Keratinocyte (primary cell): ENCODE data around the gene SALL4. TPM values are rescaled to one million over a fixed set of nuclear protein-coding genes. Genes with fewer than 3 reads are reported as not detected.
"Not testable (repeated sequence)": the region's sequence is repeated elsewhere in the genome, so short reads cannot be mapped to it uniquely, and the experiment has no call there.

ENCODE experiments used
- DNase-seq: peaks from one replicate; pipeline ENCODE4 v3.0.0-alpha.2; 2011; ENCODE audit warnings: low read depth, missing footprints, low spot score
- FAIRE-seq: peaks from 2 replicates; lab custom pipeline; 2011; peaks lifted over from hg19 to GRCh38; lab: Jason Lieb, UNC
- H2AFZ ChIP-seq: 2 replicates; pipeline ENCODE4 v1.6.0; 2012; ENCODE audit warnings: low read length, control low read depth, inconsistent platforms; ENCODE audit not compliant: control insufficient read depth
- H3K27ac ChIP-seq: 2 replicates; pipeline ENCODE4 v1.5.1; 2011; ENCODE audit warnings: low read length; ENCODE audit not compliant: control insufficient read depth, insufficient read depth
- H3K27me3 ChIP-seq: 3 replicates; pipeline ENCODE4 v1.6.0; 2011; ENCODE audit warnings: low read length; ENCODE audit not compliant: control insufficient read depth, insufficient read depth; ENCODE audit errors: extremely low read depth
- H3K36me3 ChIP-seq, 2 experiments: 2 replicates in 1 of 2; 3 replicates in 1 of 2; pipeline ENCODE4 v1.5.1; 2011; ENCODE audit warnings: low read length in 2 of 2, mild to moderate bottlenecking in 1 of 2; ENCODE audit not compliant: control insufficient read depth in 2 of 2, insufficient read depth in 2 of 2; ENCODE audit errors: extremely low read depth in 1 of 2
- H3K4me1 ChIP-seq: 3 replicates; pipeline ENCODE4 v1.5.1; 2011; ENCODE audit warnings: low read length; ENCODE audit not compliant: control insufficient read depth, insufficient read depth; ENCODE audit errors: extremely low read depth
- H3K4me2 ChIP-seq: 3 replicates; pipeline ENCODE4 v1.6.0; 2011; ENCODE audit warnings: low read depth, low read length; ENCODE audit not compliant: control insufficient read depth, insufficient read depth; ENCODE audit errors: extremely low read depth
- H3K4me3 ChIP-seq, 3 experiments: fragments of 200-600 bp in 1 of 3; sonication (generic) in 1 of 3; 2 replicates in 2 of 3; 3 replicates in 1 of 3; pipeline ENCODE4 v1.5.1; 2011 to 2016; ENCODE audit warnings: low read length in 3 of 3, mild to moderate bottlenecking in 3 of 3, control low read depth in 2 of 3, inconsistent platforms in 1 of 3, low read depth in 1 of 3, mixed read lengths in 1 of 3, mixed run types in 1 of 3, moderate library complexity in 1 of 3; ENCODE audit not compliant: control insufficient read depth in 2 of 3, insufficient read depth in 2 of 3; ENCODE audit errors: extremely low read depth in 1 of 3
- H3K79me2 ChIP-seq: 2 replicates; pipeline ENCODE4 v1.6.0; 2012; ENCODE audit warnings: low read length; ENCODE audit not compliant: control insufficient read depth, insufficient read depth
- H3K9ac ChIP-seq: 3 replicates; pipeline ENCODE4 v1.6.0; 2011; ENCODE audit warnings: low read length; ENCODE audit not compliant: control insufficient read depth, insufficient read depth; ENCODE audit errors: extremely low read depth
- H3K9me1 ChIP-seq: 3 replicates; pipeline ENCODE4 v1.6.0; 2011; ENCODE audit warnings: low read length; ENCODE audit not compliant: control insufficient read depth, insufficient read depth; ENCODE audit errors: extremely low read depth
- H3K9me3 ChIP-seq: 2 replicates; pipeline ENCODE4 v1.5.1; 2012; ENCODE audit warnings: low read depth, low read length; ENCODE audit not compliant: control insufficient read depth
- H4K20me1 ChIP-seq: 3 replicates; pipeline ENCODE4 v1.6.0; 2011; ENCODE audit warnings: low read length; ENCODE audit not compliant: control insufficient read depth, insufficient read depth; ENCODE audit errors: extremely low read depth
- CTCF ChIP-seq, 3 experiments: IDR thresholded peaks in 1 of 3; conservative IDR thresholded peaks in 1 of 3; optimal IDR thresholded peaks in 1 of 3; 2 replicates in 2 of 3; 3 replicates in 1 of 3; pipeline versions ENCODE3 to v1.5.1; 2011; ENCODE audit warnings: low read length in 3 of 3, mild to moderate bottlenecking in 3 of 3, moderate library complexity in 2 of 3, control low read depth in 1 of 3, inconsistent platforms in 1 of 3; ENCODE audit not compliant: insufficient read depth in 2 of 3; ENCODE audit errors: extremely low read depth in 1 of 3
- EZH2 ChIP-seq: IDR thresholded peaks from one replicate; pipeline ENCODE4 v1.6.1; 2012; ENCODE audit warnings: inconsistent platforms, mild to moderate bottlenecking, low read length, moderate library complexity
- dilution Hi-C: fragments of 300-500 bp; cut with MboI; formaldehyde crosslinking; loops from one replicate; pipeline ENCODE4 v1.7.0; 2020; ENCODE audit warnings: low sequenced_read_pairs; ENCODE audit not compliant: extremely low pct_ligation_motif_present
- polyA plus RNA-seq, 5 experiments: library from polyadenylated mRNA; depleted of rRNA in 3 of 5; stranded (reverse) in 3 of 5; stranded (forward) in 1 of 5; unstranded in 1 of 5; fragments of >200 nt; gene quantifications; 1 replicate in 1 of 5; 2 replicates in 3 of 5; 3 replicates in 1 of 5; pipeline versions ENCODE4 v1.2.1 to v1.2.3, GENCODE V29; 2011 to 2012; ENCODE audit warnings: missing spikeins in 2 of 5, low read depth in 1 of 5, low replicate concordance in 1 of 5

Gene SALL4
- polyA plus RNA-seq, 1 donor (not counting 4 experiments of a cell fraction or from before 2014, with no cell fraction given) = 0.04 TPM

- no peak overlapping the region for H3K4me3 ChIP-seq
- no peaks in the 10 kb centered on the region for H3K9me1 ChIP-seq
- no peak overlapping the region for H3K9ac ChIP-seq
- dilution Hi-C loops = no loop called here
- no peaks in the 10 kb centered on the region for H3K27me3 ChIP-seq
- TF ChIP-seq CTCF (optimal IDR thresholded peaks at IDR 0.05 in 1 of 3, IDR thresholded peaks at IDR 0.05 in 1 of 3, conservative IDR thresholded peaks at IDR 0.05 in 1 of 3; ENCODE audit: extremely low read depth in 1 of 3, insufficient read depth in 2 of 3, low read length in 3 of 3) (no peak), EZH2 (no peak)
- H3K27ac ChIP-seq = no peak overlapping the region
- FAIRE-seq (no peak), DNase-seq (no peak)
- H3K79me2 ChIP-seq = no peaks in the 10 kb centered on the region
- no peak overlapping the region for H2AFZ ChIP-seq
- no peak overlapping the region for H3K4me2 ChIP-seq
- no peaks in the 10 kb centered on the region for H3K36me3 ChIP-seq
- H3K4me1 ChIP-seq = peaks cover 7% of the 10 kb centered on the region
- H4K20me1 ChIP-seq = no peaks in the 10 kb centered on the region
- H3K9me3 ChIP-seq = no peaks in the 10 kb centered on the region
Measured at GRCh38 chr20:51740838-51741237, 61.5 kb downstream of the SALL4 start.

- H3K27ac ChIP-seq, DNase-seq, H3K9ac ChIP-seq, H2AFZ ChIP-seq, H3K4me3 ChIP-seq, H3K4me1 ChIP-seq, dilution Hi-C loops, H3K79me2 ChIP-seq, H3K36me3 ChIP-seq, H3K9me1 ChIP-seq, H3K9me3 ChIP-seq, H3K4me2 ChIP-seq, H3K27me3 ChIP-seq, FAIRE-seq, H4K20me1 ChIP-seq: not testable (repeated sequence)
Measured at GRCh38 chr20:51740308-51740707, 62.0 kb downstream of the SALL4 start.

GRCh38 chr20:51739722-51740249 lies 62.5 kb downstream of the SALL4 start:
- no peak for TF ChIP-seq EZH2
- no peak for TF ChIP-seq CTCF (optimal IDR thresholded peaks at IDR 0.05 in 1 of 3, IDR thresholded peaks at IDR 0.05 in 1 of 3, conservative IDR thresholded peaks at IDR 0.05 in 1 of 3; ENCODE audit: extremely low read depth in 1 of 3, insufficient read depth in 2 of 3, low read length in 3 of 3)

More at GRCh38 chr20:51739722-51740249, 62.5 kb downstream of the SALL4 start:
- no peak overlapping the region for H3K27ac ChIP-seq
- dilution Hi-C loops = no loop called here
- H2AFZ ChIP-seq = no peak overlapping the region
- no peaks in the 10 kb centered on the region for H3K9me1 ChIP-seq
- DNase-seq (no peak), FAIRE-seq (no peak)
- H3K4me1 ChIP-seq = peaks cover 7% of the 10 kb centered on the region
- H3K27me3 ChIP-seq = no peaks in the 10 kb centered on the region
- no peaks in the 10 kb centered on the region for H4K20me1 ChIP-seq
- H3K36me3 ChIP-seq = no peaks in the 10 kb centered on the region
- H3K9ac ChIP-seq = no peak overlapping the region
- H3K9me3 ChIP-seq = no peaks in the 10 kb centered on the region
- no peak overlapping the region for H3K4me2 ChIP-seq
- H3K79me2 ChIP-seq = no peaks in the 10 kb centered on the region
- H3K4me3 ChIP-seq = no peak overlapping the region
